Neural progenitor cell (in vitro differentiated cells): ENCODE data around the gene TMPRSS4. TPM values are rescaled to one million over a fixed set of nuclear protein-coding genes. Genes with fewer than 3 reads are reported as not detected.

Source experiments
- DNase-seq: peaks from one replicate; pipeline ENCODE4 v3.0.0-alpha.2; 2016; ENCODE audit warnings: low spot score
- H2AFZ ChIP-seq: fragments of 200-600 bp; sonication (generic); replicated peaks from 2 replicates; pipeline ENCODE4 v1.6.1; 2016; ENCODE audit warnings: antibody characterized with exemption
- H3F3A ChIP-seq: fragments of 200-600 bp; sonication (generic); 2 replicates; pipeline ENCODE4 v1.6.1; 2016; ENCODE audit warnings: antibody characterized with exemption, low read depth
- H3K27ac ChIP-seq: fragments of 200-600 bp; sonication (generic); 2 replicates; pipeline ENCODE4 v1.5.1; 2016; ENCODE audit warnings: mild to moderate bottlenecking
- H3K27me3 ChIP-seq: fragments of 200-600 bp; sonication (generic); 2 replicates; pipeline ENCODE4 v1.6.1; 2016; ENCODE audit warnings: mild to moderate bottlenecking, moderate library complexity
- H3K36me3 ChIP-seq: fragments of 200-600 bp; sonication (generic); 2 replicates; pipeline ENCODE4 v1.5.1; 2016
- H3K4me1 ChIP-seq: fragments of 200-600 bp; sonication (generic); 2 replicates; pipeline ENCODE4 v1.6.1; 2016; ENCODE audit warnings: mixed run types
- H3K4me2 ChIP-seq: fragments of 200-600 bp; sonication (generic); 2 replicates; pipeline ENCODE4 v1.6.1; 2016
- H3K4me3 ChIP-seq: fragments of 200-600 bp; sonication (generic); 2 replicates; pipeline ENCODE4 v1.5.1; 2016
- H3K79me2 ChIP-seq: fragments of 200-600 bp; sonication (generic); 2 replicates; pipeline ENCODE4 v1.6.1; 2016; ENCODE audit warnings: low read depth
- H3K9ac ChIP-seq: fragments of 200-600 bp; sonication (generic); 2 replicates; pipeline ENCODE4 v1.6.1; 2016
- H3K9me3 ChIP-seq: fragments of 200-600 bp; sonication (generic); 2 replicates; pipeline ENCODE4 v1.5.1; 2016; ENCODE audit warnings: low read depth
- H4K20me1 ChIP-seq: fragments of 200-600 bp; sonication (generic); 2 replicates; pipeline ENCODE4 v1.6.1; 2016; ENCODE audit warnings: low read depth
- H3K27ac Mint-ChIP-seq: 3 replicates; pipeline ENCODE4 v1.8.0; 2021; ENCODE audit warnings: mixed read lengths
- H3K27me3 Mint-ChIP-seq: 2 replicates; pipeline ENCODE4 v1.8.0; 2022; ENCODE audit warnings: low read depth, mild to moderate bottlenecking, inconsistent platforms, moderate library complexity, mixed read lengths; ENCODE audit not compliant: insufficient read depth
- H3K36me3 Mint-ChIP-seq: 3 replicates; pipeline ENCODE4 v1.8.0; 2021; ENCODE audit warnings: mixed read lengths
- H3K4me1 Mint-ChIP-seq: 3 replicates; pipeline ENCODE4 v1.8.0; 2021; ENCODE audit warnings: mixed read lengths
- H3K4me3 Mint-ChIP-seq: 3 replicates; pipeline ENCODE4 v1.8.0; 2021; ENCODE audit warnings: mild to moderate bottlenecking, moderate library complexity, mixed read lengths
- H3K9me3 Mint-ChIP-seq: 3 replicates; pipeline ENCODE4 v1.8.0; 2020; ENCODE audit warnings: mixed read lengths
- EZH2 ChIP-seq: fragments of 200-600 bp; sonication (generic); IDR thresholded peaks from 2 replicates; pipeline ENCODE4 v1.6.1; 2017; ENCODE audit warnings: antibody characterized with exemption, mild to moderate bottlenecking, moderate library complexity
- EZH2phosphoT487 ChIP-seq: fragments of 200-600 bp; sonication (generic); IDR thresholded peaks from 2 replicates; pipeline ENCODE4 v1.6.1; 2017; ENCODE audit warnings: antibody characterized with exemption
- total RNA-seq: library from RNA; depleted of rRNA; stranded (reverse); fragments of >200 nt; gene quantifications from 2 replicates; pipeline ENCODE4 v1.2.3, GENCODE V29; 2015; ENCODE audit warnings: low replicate concordance
- TF ChIP-seq, protein P1 (sequence below): fragments of 200-600 bp; sonication (generic); IDR thresholded peaks from 2 replicates; pipeline ENCODE4 v1.5.1; 2017; ENCODE audit warnings: antibody characterized with exemption, mild to moderate bottlenecking

The TMPRSS4 gene
- total RNA-seq, 1 donor from 2014 or later = not detected

GRCh38 chr11:118056806-118057205, 20.1 kb upstream of the TMPRSS4 start:
- Histone ChIP-seq H4K20me1 (no peaks in the 10 kb centered on the region), H3K4me2 (no peak overlapping the region), H3K4me3 (no peak overlapping the region), H3F3A (no peaks in the 10 kb centered on the region), H3K27ac (no peak overlapping the region), H3K4me1 (peaks cover 6% of the 10 kb centered on the region), H3K36me3 (no peaks in the 10 kb centered on the region), H2AFZ (no peak overlapping the region), H3K27me3 (no peaks in the 10 kb centered on the region), H3K9me3 (no peaks in the 10 kb centered on the region), H3K9ac (no peak overlapping the region), H3K79me2 (no peaks in the 10 kb centered on the region)
- Mint-ChIP-seq H3K27ac (no peak overlapping the region), H3K4me3 (no peak overlapping the region), H3K36me3 (no peaks in the 10 kb centered on the region), H3K4me1 (peaks cover 7% of the 10 kb centered on the region), H3K27me3 (peaks cover 8% of the 10 kb centered on the region), H3K9me3 (no peaks in the 10 kb centered on the region)
- TF ChIP-seq EZH2phosphoT487 (no peak), EZH2 (no peak)
- TF ChIP-seq, protein P1, sequence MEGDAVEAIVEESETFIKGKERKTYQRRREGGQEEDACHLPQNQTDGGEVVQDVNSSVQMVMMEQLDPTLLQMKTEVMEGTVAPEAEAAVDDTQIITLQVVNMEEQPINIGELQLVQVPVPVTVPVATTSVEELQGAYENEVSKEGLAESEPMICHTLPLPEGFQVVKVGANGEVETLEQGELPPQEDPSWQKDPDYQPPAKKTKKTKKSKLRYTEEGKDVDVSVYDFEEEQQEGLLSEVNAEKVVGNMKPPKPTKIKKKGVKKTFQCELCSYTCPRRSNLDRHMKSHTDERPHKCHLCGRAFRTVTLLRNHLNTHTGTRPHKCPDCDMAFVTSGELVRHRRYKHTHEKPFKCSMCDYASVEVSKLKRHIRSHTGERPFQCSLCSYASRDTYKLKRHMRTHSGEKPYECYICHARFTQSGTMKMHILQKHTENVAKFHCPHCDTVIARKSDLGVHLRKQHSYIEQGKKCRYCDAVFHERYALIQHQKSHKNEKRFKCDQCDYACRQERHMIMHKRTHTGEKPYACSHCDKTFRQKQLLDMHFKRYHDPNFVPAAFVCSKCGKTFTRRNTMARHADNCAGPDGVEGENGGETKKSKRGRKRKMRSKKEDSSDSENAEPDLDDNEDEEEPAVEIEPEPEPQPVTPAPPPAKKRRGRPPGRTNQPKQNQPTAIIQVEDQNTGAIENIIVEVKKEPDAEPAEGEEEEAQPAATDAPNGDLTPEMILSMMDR = no peak
- no peak for DNase-seq

- H3K36me3 Mint-ChIP-seq = no peaks in the 10 kb centered on the region
- TF ChIP-seq EZH2phosphoT487 = no peak
- TF ChIP-seq, protein P1 = no peak
- TF ChIP-seq EZH2 = no peak
- H3K27ac Mint-ChIP-seq = no peak overlapping the region
- no peaks in the 10 kb centered on the region for H3K36me3 ChIP-seq
- DNase-seq = no peak
- H3K9me3 ChIP-seq = no peaks in the 10 kb centered on the region
- H2AFZ ChIP-seq = no peak overlapping the region
- H3K9ac ChIP-seq = no peak overlapping the region
- H4K20me1 ChIP-seq = no peaks in the 10 kb centered on the region
- peaks cover 13% of the 10 kb centered on the region for H3K27me3 Mint-ChIP-seq
- peaks cover 6% of the 10 kb centered on the region for H3K4me1 ChIP-seq
- peaks cover 5% of the 10 kb centered on the region for H3K4me1 Mint-ChIP-seq
- no peaks in the 10 kb centered on the region for H3K9me3 Mint-ChIP-seq
- no peak overlapping the region for H3K4me3 ChIP-seq
- no peak overlapping the region for H3K4me3 Mint-ChIP-seq
- no peak overlapping the region for H3K4me2 ChIP-seq
- H3K27me3 ChIP-seq = no peaks in the 10 kb centered on the region
- H3F3A ChIP-seq = no peaks in the 10 kb centered on the region
- H3K79me2 ChIP-seq = no peaks in the 10 kb centered on the region
- no peak overlapping the region for H3K27ac ChIP-seq
These were observed 19.4 kb upstream of the TMPRSS4 start for GRCh38 chr11:118057251-118058145.

- H2AFZ ChIP-seq = no peak overlapping the region
- peaks cover 6% of the 10 kb centered on the region for H3K4me1 ChIP-seq
- no peak overlapping the region for H3K9ac ChIP-seq
- Mint-ChIP-seq H3K36me3 (no peaks in the 10 kb centered on the region), H3K27me3 (peaks cover 14% of the 10 kb centered on the region), H3K4me3 (no peak overlapping the region), H3K27ac (no peak overlapping the region), H3K4me1 (no peaks in the 10 kb centered on the region), H3K9me3 (no peaks in the 10 kb centered on the region)
- no peak overlapping the region for H3K4me3 ChIP-seq
- no peaks in the 10 kb centered on the region for H3K36me3 ChIP-seq
- no peak for DNase-seq
- no peak overlapping the region for H3K4me2 ChIP-seq
- H3K27me3 ChIP-seq = no peaks in the 10 kb centered on the region
- no peak overlapping the region for H3K27ac ChIP-seq
- no peaks in the 10 kb centered on the region for H3K9me3 ChIP-seq
- no peak for TF ChIP-seq EZH2
- no peak for TF ChIP-seq EZH2phosphoT487
- TF ChIP-seq, protein P1 = no peak
- no peaks in the 10 kb centered on the region for H4K20me1 ChIP-seq
- H3F3A ChIP-seq = no peaks in the 10 kb centered on the region
- H3K79me2 ChIP-seq = no peaks in the 10 kb centered on the region
These were observed 18.3 kb upstream of the TMPRSS4 start for GRCh38 chr11:118058311-118059245.
